Smooth muscle cell of the brain vasculature (primary cell): ENCODE measurements around the gene DCUN1D5.
"Not testable (repeated sequence)": the region's sequence is repeated elsewhere in the genome, so short reads cannot be mapped to it uniquely, and the experiment has no call there.

ENCODE experiments used
- DNase-seq: peaks from one replicate; pipeline ENCODE4 v3.0.0-alpha.2; 2012; ENCODE audit warnings: low read depth, low spot score

Gene DCUN1D5

GRCh38 chr11:103055221-103055890 is 36.6 kb downstream of the DCUN1D5 start:
- DNase-seq, result peak; percentile 24

GRCh38 chr11:103053997-103054396 is 38.0 kb downstream of the DCUN1D5 start:
- no peak for DNase-seq

GRCh38 chr11:103051981-103052380 is 40.0 kb downstream of the DCUN1D5 start:
- peak; percentile 61 for DNase-seq

- DNase-seq, result no peak
Measured at GRCh38 chr11:103051151-103051801, 40.7 kb downstream of the DCUN1D5 start.

GRCh38 chr11:103050351-103050750 is 41.6 kb downstream of the DCUN1D5 start:
- DNase-seq, result no peak

- DNase-seq, result no peak
Measured at GRCh38 chr11:103047837-103048236, 44.1 kb downstream of the DCUN1D5 start.

GRCh38 chr11:103043826-103044678 is 47.9 kb downstream of the DCUN1D5 start:
- DNase-seq, result no peak

GRCh38 chr11:103042161-103042560 is 49.8 kb downstream of the DCUN1D5 start:
- no peak for DNase-seq

- DNase-seq, result peak; percentile 24
Measured at GRCh38 chr11:103035791-103036434, 56.0 kb downstream of the DCUN1D5 start.

- DNase-seq, result no peak
Measured at GRCh38 chr11:103035216-103035615, 56.7 kb downstream of the DCUN1D5 start.

GRCh38 chr11:103031834-103032233 is 60.1 kb downstream of the DCUN1D5 start:
- DNase-seq, result no peak

- no peak for DNase-seq
Measured at GRCh38 chr11:103029401-103029800, 62.6 kb downstream of the DCUN1D5 start.

- DNase-seq, result not testable (repeated sequence)
Measured at GRCh38 chr11:103028304-103029020, 63.5 kb downstream of the DCUN1D5 start.

- DNase-seq, result no peak
Measured at GRCh38 chr11:103024086-103024485, 67.9 kb downstream of the DCUN1D5 start.

- DNase-seq, result no peak
Measured at GRCh38 chr11:103016031-103016430, 75.9 kb downstream of the DCUN1D5 start.

- DNase-seq, result peak; percentile 33
Measured at GRCh38 chr11:103013421-103013820, 78.5 kb downstream of the DCUN1D5 start.
